Measurements from ENCODE around the gene WBP11.
"Not testable (repeated sequence)": the region's sequence is repeated elsewhere in the genome, so short reads cannot be mapped to it uniquely, and the experiment has no call there.

WBP11 gene

GRCh38 chr12:14759711-14760280, 43.5 kb downstream of the WBP11 start:
- H3K4me3 ChIP-seq (ENCODE audit: low read length in 2 of 2); H3K27ac ChIP-seq (ENCODE audit: low read length); H3K4me1 ChIP-seq (ENCODE audit: control insufficient read depth, insufficient read depth, low read length); H3K9me3 ChIP-seq (ENCODE audit: control insufficient read depth in 2 of 2, low read length in 2 of 2); H3K36me3 ChIP-seq (ENCODE audit: control insufficient read depth in 2 of 2, insufficient read depth in 2 of 2, low read length in 2 of 2); H3K27me3 ChIP-seq (ENCODE audit: control insufficient read depth in 1 of 2, insufficient read depth in 2 of 2, low read length in 2 of 2); H3K9ac ChIP-seq (ENCODE audit: low read length in 2 of 2): not testable (repeated sequence)

DNA sequence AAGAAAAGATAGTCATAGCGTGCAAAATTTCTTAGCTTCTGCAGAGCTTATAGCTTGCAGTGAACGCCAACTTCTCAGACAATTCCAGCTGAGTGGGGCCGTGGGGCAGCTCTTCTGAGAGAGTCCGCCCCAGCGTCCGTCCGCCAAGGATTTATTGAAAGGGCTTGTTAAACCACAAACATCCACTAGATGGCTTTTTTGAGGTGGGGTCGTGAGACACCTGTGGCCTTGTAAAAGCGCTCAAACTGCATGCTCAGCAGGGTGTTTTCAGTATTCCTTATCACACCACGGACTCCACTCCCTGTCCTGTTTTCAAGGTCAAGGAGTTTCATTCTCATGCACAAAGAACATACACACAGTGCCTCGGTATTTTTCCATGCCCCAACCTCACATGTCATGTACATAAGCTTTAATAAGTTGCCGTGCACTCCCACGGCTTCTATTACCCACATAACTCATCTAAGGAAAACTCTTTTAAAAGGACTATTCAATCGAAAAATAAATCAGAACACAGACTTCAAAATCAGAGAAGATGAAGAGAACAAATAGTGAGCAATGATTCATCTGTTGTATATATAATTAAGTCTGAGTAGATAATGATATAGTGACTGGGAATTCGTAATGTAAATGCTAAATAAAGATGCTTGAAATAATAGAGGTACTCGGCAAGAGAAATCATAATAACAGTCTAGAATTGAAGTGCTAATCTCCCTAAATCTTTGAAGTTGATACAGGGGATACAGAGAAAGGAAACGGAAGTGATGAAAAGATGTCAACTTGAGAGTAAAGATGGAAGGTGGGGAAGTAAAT, 46.7 kb downstream of the WBP11 start:
- Histone ChIP-seq H3K4me3 (ENCODE audit: low read length in 2 of 2) (no peak overlapping the region), H3K9ac (ENCODE audit: low read length in 2 of 2) (no peak overlapping the region), H3K4me1 (ENCODE audit: control insufficient read depth, insufficient read depth, low read length) (no peaks in the 10 kb centered on the region), H3K27me3 (ENCODE audit: control insufficient read depth in 1 of 2, insufficient read depth in 2 of 2, low read length in 2 of 2) (no peaks in the 10 kb centered on the region), H3K27ac (ENCODE audit: low read length) (no peak overlapping the region), H3K36me3 (ENCODE audit: control insufficient read depth in 2 of 2, insufficient read depth in 2 of 2, low read length in 2 of 2) (no peaks in the 10 kb centered on the region), H3K9me3 (ENCODE audit: control insufficient read depth in 2 of 2, low read length in 2 of 2) (peaks cover 0 to 4% of the 10 kb centered on the region in 2 donors)

DNA sequence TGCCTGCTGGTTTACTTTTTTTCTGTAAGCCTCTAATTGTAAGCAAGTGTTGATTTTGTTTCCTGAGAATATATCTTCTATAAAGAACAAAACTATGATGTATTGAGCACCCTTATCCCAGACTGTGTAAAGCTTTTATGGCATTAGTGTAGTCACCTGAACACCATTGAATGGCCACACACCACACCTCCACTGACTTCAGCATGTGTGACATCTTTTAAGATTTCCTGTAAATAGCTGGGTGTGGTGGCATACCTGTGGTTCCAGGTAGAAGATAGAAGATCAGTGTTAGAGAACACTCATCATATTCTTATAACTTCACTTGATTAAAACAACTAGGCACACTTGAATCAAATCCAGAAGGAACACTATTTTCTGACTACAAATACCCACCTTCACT, 51.3 kb downstream of the WBP11 start:
- Histone ChIP-seq H3K9me3 (ENCODE audit: control insufficient read depth in 2 of 2, low read length in 2 of 2) (no peaks in the 10 kb centered on the region), H3K4me3 (ENCODE audit: low read length in 2 of 2) (no peak overlapping the region), H3K9ac (ENCODE audit: low read length in 2 of 2) (no peak overlapping the region), H3K36me3 (ENCODE audit: control insufficient read depth in 2 of 2, insufficient read depth in 2 of 2, low read length in 2 of 2) (no peaks in the 10 kb centered on the region), H3K27me3 (ENCODE audit: control insufficient read depth in 1 of 2, insufficient read depth in 2 of 2, low read length in 2 of 2) (no peaks in the 10 kb centered on the region), H3K4me1 (ENCODE audit: control insufficient read depth, insufficient read depth, low read length) (no peaks in the 10 kb centered on the region), H3K27ac (ENCODE audit: low read length) (no peak overlapping the region)

- no peak overlapping the region for H3K9ac ChIP-seq (ENCODE audit: low read length in 2 of 2)
- H3K4me1 ChIP-seq (ENCODE audit: control insufficient read depth, insufficient read depth, low read length), result no peaks in the 10 kb centered on the region
- no peaks in the 10 kb centered on the region for H3K27me3 ChIP-seq (ENCODE audit: control insufficient read depth in 1 of 2, insufficient read depth in 2 of 2, low read length in 2 of 2)
- H3K27ac ChIP-seq (ENCODE audit: low read length), result no peak overlapping the region
- H3K36me3 ChIP-seq (ENCODE audit: control insufficient read depth in 2 of 2, insufficient read depth in 2 of 2, low read length in 2 of 2), result no peaks in the 10 kb centered on the region
- no peak overlapping the region for H3K4me3 ChIP-seq (ENCODE audit: low read length in 2 of 2)
- H3K9me3 ChIP-seq (ENCODE audit: control insufficient read depth in 2 of 2, low read length in 2 of 2), result no peaks in the 10 kb centered on the region
Measured at GRCh38 chr12:14743061-14743460, 60.2 kb downstream of the WBP11 start.

- Histone ChIP-seq H3K4me3 (ENCODE audit: low read length in 2 of 2) (no peak overlapping the region), H3K36me3 (ENCODE audit: control insufficient read depth in 2 of 2, insufficient read depth in 2 of 2, low read length in 2 of 2) (no peaks in the 10 kb centered on the region), H3K27me3 (ENCODE audit: control insufficient read depth in 1 of 2, insufficient read depth in 2 of 2, low read length in 2 of 2) (no peaks in the 10 kb centered on the region), H3K9me3 (ENCODE audit: control insufficient read depth in 2 of 2, low read length in 2 of 2) (no peaks in the 10 kb centered on the region), H3K9ac (ENCODE audit: low read length in 2 of 2) (no peak overlapping the region), H3K4me1 (ENCODE audit: control insufficient read depth, insufficient read depth, low read length) (no peaks in the 10 kb centered on the region), H3K27ac (ENCODE audit: low read length) (no peak overlapping the region)
Measured at GRCh38 chr12:14741942-14742341, 61.3 kb downstream of the WBP11 start.

DNA sequence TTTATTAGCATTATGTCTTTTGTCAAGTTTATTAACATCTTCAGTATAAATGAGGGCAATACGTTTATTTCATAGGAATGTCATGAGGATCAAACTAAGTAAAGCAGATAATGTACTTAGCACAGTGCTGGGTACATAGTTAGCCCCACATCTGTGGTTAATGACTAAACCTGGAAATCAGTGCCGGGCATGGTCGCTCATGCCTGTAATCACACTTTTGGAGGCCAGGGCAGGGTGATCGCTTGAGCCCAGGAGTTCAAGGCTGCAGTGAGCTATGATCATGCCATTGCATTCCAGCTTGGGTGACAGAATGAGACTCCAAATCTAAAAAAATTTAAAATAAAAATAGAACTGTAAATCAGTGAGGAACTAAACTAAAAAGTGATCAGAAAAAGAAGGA, 62.1 kb downstream of the WBP11 start:
- Histone ChIP-seq H3K9me3 (ENCODE audit: control insufficient read depth in 2 of 2, low read length in 2 of 2) (no peaks in the 10 kb centered on the region), H3K9ac (ENCODE audit: low read length in 2 of 2) (no peak overlapping the region), H3K27ac (ENCODE audit: low read length) (no peak overlapping the region), H3K4me3 (ENCODE audit: low read length in 2 of 2) (no peak overlapping the region), H3K4me1 (ENCODE audit: control insufficient read depth, insufficient read depth, low read length) (no peaks in the 10 kb centered on the region), H3K27me3 (ENCODE audit: control insufficient read depth in 1 of 2, insufficient read depth in 2 of 2, low read length in 2 of 2) (no peaks in the 10 kb centered on the region), H3K36me3 (ENCODE audit: control insufficient read depth in 2 of 2, insufficient read depth in 2 of 2, low read length in 2 of 2) (no peaks in the 10 kb centered on the region)

- H3K4me3 ChIP-seq (ENCODE audit: low read length in 2 of 2); H3K27me3 ChIP-seq (ENCODE audit: control insufficient read depth in 1 of 2, insufficient read depth in 2 of 2, low read length in 2 of 2); H3K9me3 ChIP-seq (ENCODE audit: control insufficient read depth in 2 of 2, low read length in 2 of 2); H3K4me1 ChIP-seq (ENCODE audit: control insufficient read depth, insufficient read depth, low read length); H3K27ac ChIP-seq (ENCODE audit: low read length); H3K36me3 ChIP-seq (ENCODE audit: control insufficient read depth in 2 of 2, insufficient read depth in 2 of 2, low read length in 2 of 2); H3K9ac ChIP-seq (ENCODE audit: low read length in 2 of 2): not testable (repeated sequence)
Measured at GRCh38 chr12:14736441-14736840, 66.8 kb downstream of the WBP11 start.

All from stomach smooth muscle (tissue), 2 donors.